HG02642 (cell line): Measurements from ENCODE around the gene MLX.
"Not testable (repeated sequence)": the region's sequence is repeated elsewhere in the genome, so short reads cannot be mapped to it uniquely, and the experiment has no call there.

Source experiments
- ATAC-seq: cut with Tn5 transposase; IDR thresholded peaks from one replicate; pipeline ENCODE4 v1.9.1; 2021; ENCODE audit warnings: mild to moderate bottlenecking; ENCODE audit not compliant: unreplicated experiment, poor library complexity

MLX gene

GRCh38 chr17:42536048-42536371 is 30.9 kb upstream of the MLX start, which contains the start of gene NAGLU:
NAGLU (plus strand) TSS chr17:42536241; CDS start chr17:42536273, 32 bp downstream.
- peak; percentile 85 for ATAC-seq

GRCh38 chr17:42536372-42537155 is 30.3 kb upstream of the MLX start:
- ATAC-seq: peak; percentile 66

- no peak for ATAC-seq
Observed at GRCh38 chr17:42537156-42537805, 29.6 kb upstream of the MLX start.

- no peak for ATAC-seq
Observed at GRCh38 chr17:42537826-42538451, 29.0 kb upstream of the MLX start.

GRCh38 chr17:42538482-42538881 is 28.4 kb upstream of the MLX start:
- no peak for ATAC-seq

- ATAC-seq: not testable (repeated sequence)
Observed at GRCh38 chr17:42540558-42540957, 26.3 kb upstream of the MLX start.

GRCh38 chr17:42541041-42541833 is 25.7 kb upstream of the MLX start:
- no peak for ATAC-seq

GRCh38 chr17:42543190-42544079 is 23.5 kb upstream of the MLX start:
- ATAC-seq: no peak

GRCh38 chr17:42544874-42545283 is 22.0 kb upstream of the MLX start:
- no peak for ATAC-seq

- not testable (repeated sequence) for ATAC-seq
Observed at GRCh38 chr17:42545755-42546505, 21.0 kb upstream of the MLX start.

- no peak for ATAC-seq
Observed at GRCh38 chr17:42547001-42547461, 19.9 kb upstream of the MLX start.

- no peak for ATAC-seq
Observed at GRCh38 chr17:42547698-42548069, 19.2 kb upstream of the MLX start.

- ATAC-seq: no peak
Observed at GRCh38 chr17:42548070-42548837, 18.6 kb upstream of the MLX start.

GRCh38 chr17:42548993-42549755 is 17.7 kb upstream of the MLX start:
- no peak for ATAC-seq

- ATAC-seq: not testable (repeated sequence)
Observed at GRCh38 chr17:42552736-42553135, 14.2 kb upstream of the MLX start, which contains the start of gene HSD17B1. HSD17B1 (plus strand) TSS chr17:42552923; CDS start chr17:42552934, 11 bp downstream.

- ATAC-seq: no peak
Observed at GRCh38 chr17:42553161-42553818, 13.6 kb upstream of the MLX start.

- ATAC-seq: peak; percentile 3
Observed at GRCh38 chr17:42553866-42554249, 13.0 kb upstream of the MLX start.
